HG03460 (cell line): ENCODE results near the gene VPS37B.
"Not testable (repeated sequence)": the region's sequence is repeated elsewhere in the genome, so short reads cannot be mapped to it uniquely, and the experiment has no call there.

Experiments used
- ATAC-seq: cut with Tn5 transposase; IDR thresholded peaks from one replicate; pipeline ENCODE4 v1.9.1; 2021; ENCODE audit not compliant: unreplicated experiment

The VPS37B gene

DNA sequence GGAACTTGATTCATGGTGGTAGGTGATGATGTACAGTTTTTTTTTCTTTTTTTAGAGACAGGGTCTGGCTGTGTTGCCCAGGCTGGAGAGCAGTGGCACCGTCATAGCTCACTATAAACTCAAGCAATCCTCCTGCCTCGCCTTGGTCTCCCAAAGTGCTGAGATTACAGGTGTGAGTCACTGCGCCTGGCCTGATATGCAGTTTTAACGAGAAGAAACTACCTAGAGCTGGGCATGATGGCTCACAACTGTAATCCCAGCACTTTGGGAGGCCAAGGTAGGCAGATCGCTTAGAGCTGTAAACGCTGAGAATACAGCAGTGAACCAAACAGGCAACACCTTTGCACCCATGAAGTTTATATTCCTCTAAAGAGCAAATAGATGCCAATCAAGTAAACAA is 13.0 kb upstream of the VPS37B start:
- ATAC-seq, result no peak

GRCh38 chr12:122905258-122905657 is 9.3 kb upstream of the VPS37B start:
- ATAC-seq, result not testable (repeated sequence)

GRCh38 chr12:122903693-122904034 is 7.7 kb upstream of the VPS37B start:
- ATAC-seq, result no peak

GRCh38 chr12:122902854-122903692 is 7.1 kb upstream of the VPS37B start:
- no peak for ATAC-seq

DNA sequence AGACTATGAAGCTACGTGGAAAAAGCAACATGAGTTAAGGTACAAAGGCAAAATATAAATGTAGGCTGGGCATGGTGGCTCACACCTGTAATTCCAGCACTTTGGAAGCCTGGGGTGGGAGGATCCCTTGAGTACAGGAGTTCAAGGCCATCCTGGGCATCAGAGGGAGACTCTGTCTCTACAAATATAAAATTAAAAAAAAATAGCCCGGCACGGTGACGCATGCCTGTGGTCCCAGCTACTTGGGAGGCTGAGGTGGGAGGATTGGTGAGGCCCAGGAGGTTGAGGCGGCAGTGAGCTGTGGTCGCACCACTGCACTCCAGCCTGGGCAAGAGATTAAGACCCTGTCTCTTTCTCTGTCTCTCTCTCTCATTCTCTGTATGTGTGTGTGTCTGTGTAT is 4.0 kb upstream of the VPS37B start:
- no peak for ATAC-seq

- no peak for ATAC-seq
These were observed 738 bp upstream of the VPS37B start for GRCh38 chr12:122896662-122897061.

DNA sequence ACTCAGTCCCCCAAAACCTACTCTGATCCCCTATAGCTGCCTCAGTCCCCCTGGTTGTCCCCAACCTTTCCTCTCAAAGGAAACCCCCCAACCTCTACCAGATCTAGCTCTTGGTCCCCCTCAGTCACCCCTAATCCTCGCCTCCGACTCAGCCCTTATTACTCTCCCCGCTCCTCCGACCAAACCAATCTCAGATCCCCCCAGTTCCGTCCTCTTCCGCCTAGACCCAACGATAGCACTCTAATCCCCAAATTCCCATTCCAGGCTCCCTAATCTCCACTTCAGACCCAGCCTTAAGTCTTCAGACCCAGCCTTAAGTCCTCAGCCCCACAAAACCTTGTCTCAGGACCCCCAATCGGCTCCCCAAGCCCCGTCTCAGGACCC is 612 bp downstream of the VPS37B start:
- no peak for ATAC-seq

GRCh38 chr12:122894193-122895121 is 1.5 kb downstream of the VPS37B start:
- no peak for ATAC-seq

GRCh38 chr12:122893208-122894153 is 2.4 kb downstream of the VPS37B start:
- ATAC-seq, result no peak

- ATAC-seq, result not testable (repeated sequence)
These were observed 3.2 kb downstream of the VPS37B start for GRCh38 chr12:122892724-122893123.

GRCh38 chr12:122891661-122892525 is 4.0 kb downstream of the VPS37B start:
- no peak for ATAC-seq

GRCh38 chr12:122889761-122890520 is 6.0 kb downstream of the VPS37B start:
- ATAC-seq, result no peak

- peak; percentile 49 for ATAC-seq
These were observed 7.6 kb downstream of the VPS37B start for GRCh38 chr12:122888232-122888752.

- ATAC-seq, result peak; percentile 16
These were observed 8.1 kb downstream of the VPS37B start for GRCh38 chr12:122887819-122888212.

DNA sequence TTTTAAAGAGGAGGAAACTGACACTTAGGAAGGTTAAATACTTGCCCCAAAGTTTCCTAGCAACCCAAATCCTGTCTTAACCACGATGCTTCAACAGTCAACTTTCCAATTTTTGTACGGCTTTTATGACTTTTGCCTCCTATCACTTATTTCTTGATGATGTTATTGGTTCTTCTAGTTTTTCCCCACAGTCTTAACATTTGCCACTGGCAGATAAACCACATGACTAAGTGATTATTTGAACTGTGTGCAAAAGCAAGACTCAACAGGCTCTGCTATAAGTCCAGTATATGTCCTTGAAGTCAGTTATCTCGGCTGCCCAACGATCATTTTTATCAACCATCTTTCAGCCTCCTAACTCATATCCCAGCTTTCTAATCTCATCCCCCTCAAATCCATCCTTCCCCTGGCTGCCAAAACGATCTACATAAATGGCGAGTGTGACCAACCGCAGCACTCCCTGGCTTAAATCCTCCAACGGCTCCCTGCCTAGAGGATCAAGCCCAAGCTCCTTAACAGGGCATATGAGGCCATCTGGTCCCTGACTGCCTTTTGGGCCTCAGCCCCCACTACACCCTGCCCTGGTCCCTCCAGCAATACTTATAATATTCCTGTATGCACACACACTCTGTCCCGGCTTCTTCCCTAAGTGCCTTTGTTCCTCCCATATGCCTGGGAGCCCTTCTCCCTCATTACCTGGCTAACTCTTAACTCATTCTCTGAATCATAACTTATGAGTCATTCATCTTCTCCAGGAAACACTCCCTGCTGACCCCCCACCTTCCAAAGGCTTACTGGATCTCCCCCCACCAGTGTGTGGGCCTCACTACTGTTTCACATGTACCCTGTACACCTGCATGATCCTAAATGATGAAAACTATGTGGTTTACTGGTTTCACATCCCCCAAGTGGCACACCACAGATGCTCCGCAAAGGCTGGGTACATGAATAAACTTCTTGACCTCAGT is 8.8 kb downstream of the VPS37B start:
- peak; percentile 68 for ATAC-seq

DNA sequence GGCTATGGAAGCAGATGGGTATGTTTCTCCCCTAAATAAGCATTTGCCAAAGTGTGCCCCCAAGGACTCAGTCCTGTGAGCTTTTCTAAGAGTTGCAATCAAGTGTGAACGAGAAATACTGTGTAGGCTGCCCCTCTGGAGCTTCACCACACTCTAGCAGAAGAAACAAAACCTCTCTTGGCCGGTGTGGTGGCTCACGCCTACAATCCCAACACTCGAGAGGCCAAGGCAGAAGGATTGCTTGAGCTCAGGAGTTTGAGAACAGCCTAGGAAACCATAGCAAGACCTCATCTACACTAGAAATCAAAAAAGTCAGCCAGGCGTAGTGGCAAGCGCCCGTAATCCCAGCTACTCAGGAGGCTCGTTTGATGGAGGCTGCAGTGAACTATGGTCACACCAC is 9.8 kb downstream of the VPS37B start:
- no peak for ATAC-seq

GRCh38 chr12:122884860-122885259 is 11.1 kb downstream of the VPS37B start:
- ATAC-seq, result no peak
